DND-41 (cell line): Measurements from ENCODE around the gene NDUFAF3.

ENCODE experiments used
- ATAC-seq: fragments of 200-7000 bp; cut with Tn5 transposase; 3 replicates; pipeline ENCODE4 v1.9.1; 2021; ENCODE audit warnings: low read depth; ENCODE audit not compliant: insufficient read depth
- DNase-seq: peaks from one replicate; pipeline ENCODE4 v3.0.0-alpha.2; 2020
- H2AFZ ChIP-seq: 2 replicates; pipeline ENCODE4 v1.6.0; 2012; ENCODE audit warnings: low read depth, low read length
- H3K27ac ChIP-seq: 2 replicates; pipeline ENCODE4 v1.5.1; 2012; ENCODE audit warnings: low read length, inconsistent platforms
- H3K27me3 ChIP-seq: fragments of 200-600 bp; sonication (generic); 2 replicates; pipeline ENCODE4 v1.6.0; 2012; ENCODE audit warnings: low read length, mild to moderate bottlenecking, inconsistent platforms; ENCODE audit not compliant: insufficient read depth, poor library complexity
- H3K36me3 ChIP-seq: 2 replicates; pipeline ENCODE4 v1.5.1; 2012; ENCODE audit warnings: low read length, inconsistent platforms; ENCODE audit not compliant: insufficient read depth
- H3K4me1 ChIP-seq: 2 replicates; pipeline ENCODE4 v1.5.1; 2012; ENCODE audit warnings: mild to moderate bottlenecking, low read length; ENCODE audit not compliant: insufficient read depth
- H3K4me2 ChIP-seq: 2 replicates; pipeline ENCODE4 v1.6.0; 2012; ENCODE audit warnings: mild to moderate bottlenecking, moderate library complexity, low read length, inconsistent platforms; ENCODE audit not compliant: insufficient read depth
- H3K4me3 ChIP-seq, 2 experiments: fragments of 200-600 bp in 1 of 2; shearing (Covaris generic) in 1 of 2; 2 replicates each; pipeline ENCODE4 v1.5.1; 2012 to 2016; ENCODE audit warnings: inconsistent platforms in 2 of 2, low read length in 2 of 2, mild to moderate bottlenecking in 2 of 2, low read depth in 1 of 2, moderate library complexity in 1 of 2
- H3K79me2 ChIP-seq: 2 replicates; pipeline ENCODE4 v1.6.0; 2012; ENCODE audit warnings: low read length, inconsistent platforms; ENCODE audit not compliant: insufficient read depth
- H3K9ac ChIP-seq: 2 replicates; pipeline ENCODE4 v1.6.0; 2012; ENCODE audit warnings: low read depth, mild to moderate bottlenecking, inconsistent platforms, low read length, moderate library complexity
- H3K9me3 ChIP-seq: 2 replicates; pipeline ENCODE4 v1.5.1; 2012; ENCODE audit warnings: low read length, moderate library complexity, mild to moderate bottlenecking, inconsistent platforms; ENCODE audit not compliant: insufficient read depth, severe bottlenecking
- H4K20me1 ChIP-seq: 2 replicates; pipeline ENCODE4 v1.6.0; 2012; ENCODE audit warnings: low read length; ENCODE audit not compliant: insufficient read depth
- CTCF ChIP-seq: IDR thresholded peaks from 2 replicates; pipeline ENCODE4 v1.5.1; 2012; ENCODE audit warnings: borderline replicate concordance, low read length, moderate library complexity, mild to moderate bottlenecking; ENCODE audit not compliant: poor library complexity, severe bottlenecking; ENCODE audit errors: extremely low read depth
- EZH2 ChIP-seq: IDR thresholded peaks from 3 replicates; pipeline ENCODE4 v1.6.1; 2012; ENCODE audit warnings: borderline replicate concordance, low read depth, mild to moderate bottlenecking, moderate library complexity, low read length, inconsistent platforms; ENCODE audit not compliant: severe bottlenecking

Gene NDUFAF3

GRCh38 chr3:49013738-49014660 is 7.9 kb upstream of the NDUFAF3 start:
- Histone ChIP-seq H4K20me1 (peaks cover 82% of the 10 kb centered on the region), H2AFZ (no peak overlapping the region), H3K9me3 (no peaks in the 10 kb centered on the region), H3K27ac (no peak overlapping the region), H3K4me3 (no peak overlapping the region), H3K4me2 (no peak overlapping the region), H3K36me3 (peaks cover 62% of the 10 kb centered on the region), H3K9ac (no peak overlapping the region), H3K79me2 (peaks cover 50% of the 10 kb centered on the region), H3K4me1 (peaks cover 26% of the 10 kb centered on the region), H3K27me3 (no peaks in the 10 kb centered on the region)
- TF ChIP-seq EZH2 = no peak
- TF ChIP-seq CTCF = peak; percentile 60
- ATAC-seq (0 out of 3 replicates have a peak, but pooled peaks have one; percentile 15), DNase-seq (no peak)

- Histone ChIP-seq H3K9ac (no peak overlapping the region), H3K9me3 (no peaks in the 10 kb centered on the region), H2AFZ (no peak overlapping the region), H3K4me3 (no peak overlapping the region), H3K27me3 (no peaks in the 10 kb centered on the region), H3K36me3 (peaks cover 58% of the 10 kb centered on the region), H3K4me1 (peaks cover 30% of the 10 kb centered on the region), H3K79me2 (peaks cover 45% of the 10 kb centered on the region), H3K27ac (no peak overlapping the region), H3K4me2 (no peak overlapping the region), H4K20me1 (peaks cover 72% of the 10 kb centered on the region)
- DNase-seq (no peak), ATAC-seq (no peak)
- TF ChIP-seq EZH2 (no peak), CTCF (no peak)
Measured at GRCh38 chr3:49015072-49015471, 6.8 kb upstream of the NDUFAF3 start.

- no peak overlapping the region for H3K4me2 ChIP-seq
- H2AFZ ChIP-seq = no peak overlapping the region
- H3K9me3 ChIP-seq = no peaks in the 10 kb centered on the region
- TF ChIP-seq EZH2 = no peak
- no peak for TF ChIP-seq CTCF
- ATAC-seq = no peak
- H4K20me1 ChIP-seq = peaks cover 68% of the 10 kb centered on the region
- peaks cover 58% of the 10 kb centered on the region for H3K36me3 ChIP-seq
- no peak overlapping the region for H3K4me3 ChIP-seq
- no peaks in the 10 kb centered on the region for H3K27me3 ChIP-seq
- H3K9ac ChIP-seq = no peak overlapping the region
- H3K27ac ChIP-seq = no peak overlapping the region
- peaks cover 37% of the 10 kb centered on the region for H3K4me1 ChIP-seq
- H3K79me2 ChIP-seq = peaks cover 47% of the 10 kb centered on the region
- DNase-seq = no peak
Measured at GRCh38 chr3:49015765-49016164, 6.2 kb upstream of the NDUFAF3 start.
